Airway epithelial cell (primary cell): ENCODE results near the gene SKOR2. TPM values are rescaled to one million over a fixed set of nuclear protein-coding genes. Genes with fewer than 3 reads are reported as not detected.

Experiments used
- total RNA-seq: library from RNA; depleted of rRNA; stranded (reverse); fragments of >200 nt; gene quantifications from 2 replicates; pipeline ENCODE4 v1.2.3, GENCODE V29; 2015

Gene SKOR2, protein sequence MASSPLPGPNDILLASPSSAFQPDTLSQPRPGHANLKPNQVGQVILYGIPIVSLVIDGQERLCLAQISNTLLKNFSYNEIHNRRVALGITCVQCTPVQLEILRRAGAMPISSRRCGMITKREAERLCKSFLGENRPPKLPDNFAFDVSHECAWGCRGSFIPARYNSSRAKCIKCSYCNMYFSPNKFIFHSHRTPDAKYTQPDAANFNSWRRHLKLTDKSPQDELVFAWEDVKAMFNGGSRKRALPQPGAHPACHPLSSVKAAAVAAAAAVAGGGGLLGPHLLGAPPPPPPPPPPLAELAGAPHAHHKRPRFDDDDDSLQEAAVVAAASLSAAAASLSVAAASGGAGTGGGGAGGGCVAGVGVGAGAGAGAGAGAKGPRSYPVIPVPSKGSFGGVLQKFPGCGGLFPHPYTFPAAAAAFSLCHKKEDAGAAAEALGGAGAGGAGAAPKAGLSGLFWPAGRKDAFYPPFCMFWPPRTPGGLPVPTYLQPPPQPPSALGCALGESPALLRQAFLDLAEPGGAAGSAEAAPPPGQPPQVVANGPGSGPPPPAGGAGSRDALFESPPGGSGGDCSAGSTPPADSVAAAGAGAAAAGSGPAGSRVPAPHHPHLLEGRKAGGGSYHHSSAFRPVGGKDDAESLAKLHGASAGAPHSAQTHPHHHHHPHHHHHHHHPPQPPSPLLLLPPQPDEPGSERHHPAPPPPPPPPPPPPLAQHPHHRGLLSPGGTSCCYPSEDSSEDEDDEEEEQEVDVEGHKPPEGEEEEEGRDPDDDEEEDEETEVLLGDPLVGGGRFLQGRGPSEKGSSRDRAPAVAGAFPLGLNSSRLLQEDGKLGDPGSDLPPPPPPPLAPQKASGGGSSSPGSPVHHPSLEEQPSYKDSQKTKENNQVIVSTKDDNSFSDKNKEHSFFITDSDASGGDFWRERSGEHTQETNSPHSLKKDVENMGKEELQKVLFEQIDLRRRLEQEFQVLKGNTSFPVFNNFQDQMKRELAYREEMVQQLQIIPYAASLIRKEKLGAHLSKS
- total RNA-seq: not detected in 2 replicates

DNA sequence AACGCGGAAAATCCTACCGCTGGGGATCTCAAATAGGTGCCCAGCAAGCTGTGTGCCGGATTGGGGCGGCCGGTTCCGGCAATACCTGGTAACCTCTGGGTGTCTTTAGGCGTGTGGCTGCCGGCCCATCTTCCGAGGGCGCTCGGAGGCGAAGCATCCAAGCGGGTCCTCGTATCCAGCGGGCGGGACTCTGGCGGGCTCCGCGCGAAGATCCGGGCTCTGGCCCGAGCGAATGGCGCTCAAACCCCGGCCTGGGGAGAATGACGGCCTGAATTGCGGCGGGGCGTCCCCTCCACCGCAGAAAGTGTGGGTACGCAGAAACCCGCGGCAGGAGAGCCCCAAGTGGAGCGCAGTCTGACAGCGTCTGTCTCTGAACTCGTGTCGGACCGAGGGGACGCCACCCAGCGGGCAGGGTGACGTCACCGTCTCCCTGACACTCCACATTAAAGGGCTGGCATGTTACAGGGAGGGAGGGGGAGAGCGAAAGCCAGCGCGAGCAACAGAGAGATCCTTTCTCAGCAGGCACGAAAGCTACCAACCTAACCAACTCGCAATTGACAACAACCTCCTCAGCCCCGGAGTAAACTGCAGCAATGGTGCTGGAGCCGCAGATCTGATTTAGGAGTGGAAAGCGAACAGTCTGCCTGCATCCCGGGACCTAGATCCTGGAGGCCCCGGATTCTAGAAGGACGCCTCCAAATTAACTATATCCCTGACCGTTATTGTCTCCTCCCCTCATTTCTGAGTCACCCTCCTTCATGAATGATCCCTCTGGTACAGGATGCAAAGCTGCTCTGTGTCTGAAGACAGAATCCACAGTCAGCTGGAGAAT is at the start of gene SKOR2:
Gene SKOR2, minus strand, starts transcription at position 372 of the 832 bp plus-strand sequence. CDS start 2,477 bp downstream, outside the sequence.

DNA sequence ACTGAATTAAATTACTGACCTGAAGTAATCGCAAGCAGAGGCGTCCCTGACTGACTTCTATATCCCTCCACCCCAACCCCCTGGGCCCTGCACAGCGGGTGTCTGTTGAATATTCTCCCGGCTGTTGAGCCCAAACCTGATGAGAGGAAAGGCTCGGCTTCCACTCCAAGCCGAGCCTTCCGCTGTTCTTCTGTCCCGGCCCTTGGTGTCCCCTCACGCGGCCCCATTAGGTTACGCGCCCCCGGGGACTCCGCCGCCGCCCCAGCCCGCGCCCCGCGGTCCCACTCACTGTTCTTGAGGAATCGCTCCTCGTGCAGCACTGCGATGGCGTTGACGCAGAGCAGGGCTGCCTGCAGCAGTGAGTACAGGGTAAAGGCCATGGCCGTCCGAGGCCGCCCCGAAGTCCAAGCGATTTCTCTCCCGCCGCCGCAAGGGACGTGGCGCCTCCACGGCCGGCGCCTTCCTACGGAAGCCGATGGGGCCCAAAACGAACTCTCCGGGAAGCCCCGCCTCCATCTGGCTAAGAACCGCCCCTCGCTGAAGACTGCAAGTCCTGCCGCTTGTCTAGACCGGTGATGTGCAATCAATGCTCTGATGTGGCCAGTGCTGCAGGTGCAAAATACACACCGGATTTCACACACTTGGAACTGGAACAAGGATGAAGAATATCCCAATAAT is 75.4 kb downstream of the SKOR2 start, which contains the start of gene IER3IP1:
Gene IER3IP1, minus strand, starts transcription at position 467 of the 678 bp plus-strand sequence. Its CDS starts 87 bp downstream, at position 380.

Other genes with a start within 250 kb of the SKOR2 start
- gene ELOA2, start 216.0 kb downstream of the SKOR2 start, total RNA-seq: not detected in 2 replicates
- 16.9 and 22.4 TPM in 2 replicates for gene HDHD2, start 101.2 kb downstream of the SKOR2 start, total RNA-seq
- gene IER3IP1, start 75.3 kb downstream of the SKOR2 start, total RNA-seq: 13.1 and 16.4 TPM in 2 replicates